ENCODE results near the gene ALX3.

- TF ChIP-seq CTCF (conservative IDR thresholded peaks at IDR 0.05; ENCODE audit: low read length) = no peak
- TF ChIP-seq EZH2phosphoT487 (IDR thresholded peaks at IDR 0.05; ENCODE audit: borderline replicate concordance, low read depth, low read length) = no peak
These were observed 18.4 kb upstream of the ALX3 start for GRCh38 chr1:110088739-110089316.

All from OCI-LY7 (cell line).